ENCODE data around the gene RXRG. TPM values are rescaled to one million over a fixed set of nuclear protein-coding genes. Genes with fewer than 3 reads are reported as not detected.

RXRG gene
- total and polyA plus RNA-seq, 2 donors (not counting 1 experiment from before 2014, with no cell fraction given) = not detected

DNA sequence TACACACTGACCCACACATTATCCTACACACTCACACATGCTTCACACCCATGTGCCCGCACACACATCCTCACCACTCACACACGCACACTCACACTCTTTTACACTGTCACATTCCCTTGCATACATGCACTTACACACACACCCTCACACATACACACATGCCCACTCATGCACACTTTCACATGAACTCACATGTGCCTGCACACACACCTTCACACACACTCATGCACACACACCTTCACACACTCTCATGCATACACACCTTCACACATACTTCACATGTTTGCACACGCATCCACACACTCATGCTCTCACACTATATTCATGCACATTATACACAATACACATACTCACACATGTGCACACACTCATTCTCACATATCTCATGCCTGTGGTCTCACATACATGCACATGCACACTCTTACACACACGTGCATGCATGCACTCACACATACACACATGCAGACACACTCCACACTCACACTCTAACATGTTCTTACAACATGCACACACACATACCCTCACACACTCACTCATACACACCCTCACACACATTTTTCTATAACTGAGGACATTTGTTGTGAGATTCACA, 42.3 kb downstream of the RXRG start:
- no peak overlapping the region for H3K27ac Mint-ChIP-seq
- Histone ChIP-seq H3K27ac (ENCODE audit: low read length in 2 of 2) (no peak overlapping the region), H3K4me1 (ENCODE audit: control insufficient read depth in 2 of 2, insufficient read depth in 2 of 2, low read length in 2 of 2) (no peaks in the 10 kb centered on the region), H2AFZ (ENCODE audit: insufficient read depth, low read depth, low read length, poor library complexity, severe bottlenecking) (no peak overlapping the region), H3K36me3 (replicated peaks in 1 of 2; ENCODE audit: control extremely low read depth in 1 of 2, control insufficient read depth in 1 of 2, extremely low read depth in 1 of 2, insufficient read depth in 2 of 2, low read length in 1 of 2) (no peaks in the 10 kb centered on the region), H3K4me3 (ENCODE audit: control extremely low read depth in 1 of 5, extremely low read depth in 1 of 5, insufficient read depth in 1 of 5, low read depth in 2 of 5, low read length in 4 of 5) (no peak overlapping the region), H3K9me3 (ENCODE audit: control extremely low read depth in 1 of 3, control insufficient read depth in 2 of 3, insufficient read depth in 1 of 3, low read length in 2 of 3) (no peaks in the 10 kb centered on the region), H4K20me1 (ENCODE audit: control insufficient read depth, insufficient read depth, low read length, poor library complexity, severe bottlenecking) (no peaks in the 10 kb centered on the region), H3K9ac (ENCODE audit: low read length) (no peak overlapping the region), H3K79me2 (ENCODE audit: control insufficient read depth, insufficient read depth, low read length) (no peaks in the 10 kb centered on the region), H3K27me3 (replicated peaks in 1 of 4; ENCODE audit: control extremely low read depth in 1 of 4, control insufficient read depth in 3 of 4, insufficient read depth in 4 of 4, low read length in 3 of 4) (peaks cover 0 to 56% (median 44%) of the 10 kb centered on the region in 4 experiments), H3K4me2 (replicated peaks; ENCODE audit: low read depth, low read length, poor library complexity, severe bottlenecking) (no peak overlapping the region)
- no peak overlapping the region for H3K4me3 Mint-ChIP-seq
- no peak for DNase-seq
- intact Hi-C loops (cut with micrococcal nuclease) = no loop called here
- ATAC-seq (ENCODE audit: low read depth) = no peak
- no peaks in the 10 kb centered on the region for H3K4me1 Mint-ChIP-seq
- ChIA-PET POLR2A (no interaction called here), CTCF (no interaction called here)
- no peaks in the 10 kb centered on the region for H3K9me3 Mint-ChIP-seq (ENCODE audit: insufficient read depth)
- H3K27me3 Mint-ChIP-seq = peaks cover 52% of the 10 kb centered on the region
- 81% methylated on average over 4 of the region's 4 CpGs for WGBS (ENCODE audit: insufficient coverage)
- no peak for TF ChIP-seq EZH2 (IDR thresholded peaks at IDR 0.05; ENCODE audit: borderline replicate concordance, insufficient read depth, low read depth, low read length, poor library complexity, severe bottlenecking)
- TF ChIP-seq, protein P1, sequence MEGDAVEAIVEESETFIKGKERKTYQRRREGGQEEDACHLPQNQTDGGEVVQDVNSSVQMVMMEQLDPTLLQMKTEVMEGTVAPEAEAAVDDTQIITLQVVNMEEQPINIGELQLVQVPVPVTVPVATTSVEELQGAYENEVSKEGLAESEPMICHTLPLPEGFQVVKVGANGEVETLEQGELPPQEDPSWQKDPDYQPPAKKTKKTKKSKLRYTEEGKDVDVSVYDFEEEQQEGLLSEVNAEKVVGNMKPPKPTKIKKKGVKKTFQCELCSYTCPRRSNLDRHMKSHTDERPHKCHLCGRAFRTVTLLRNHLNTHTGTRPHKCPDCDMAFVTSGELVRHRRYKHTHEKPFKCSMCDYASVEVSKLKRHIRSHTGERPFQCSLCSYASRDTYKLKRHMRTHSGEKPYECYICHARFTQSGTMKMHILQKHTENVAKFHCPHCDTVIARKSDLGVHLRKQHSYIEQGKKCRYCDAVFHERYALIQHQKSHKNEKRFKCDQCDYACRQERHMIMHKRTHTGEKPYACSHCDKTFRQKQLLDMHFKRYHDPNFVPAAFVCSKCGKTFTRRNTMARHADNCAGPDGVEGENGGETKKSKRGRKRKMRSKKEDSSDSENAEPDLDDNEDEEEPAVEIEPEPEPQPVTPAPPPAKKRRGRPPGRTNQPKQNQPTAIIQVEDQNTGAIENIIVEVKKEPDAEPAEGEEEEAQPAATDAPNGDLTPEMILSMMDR (IDR thresholded peaks at IDR 0.05) = no peak

DNA sequence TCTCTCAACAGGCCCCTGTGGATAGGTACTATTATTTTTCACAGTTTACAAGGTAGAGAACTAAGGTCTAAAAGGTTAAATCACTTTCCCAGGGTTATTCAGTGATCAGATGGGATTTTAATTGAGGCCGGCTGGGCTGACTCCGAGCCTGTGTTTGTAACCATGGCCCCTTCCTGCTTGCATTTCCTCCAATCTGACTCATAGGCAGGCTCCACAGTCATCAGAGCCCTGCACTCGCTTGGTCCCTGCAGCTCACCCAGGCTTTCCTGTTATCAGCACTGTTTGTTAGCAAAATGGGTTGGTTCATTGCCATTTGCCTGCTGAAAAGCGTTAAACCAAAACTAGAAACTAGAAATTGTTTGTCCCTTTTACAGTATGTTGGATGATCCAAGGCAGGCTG, 47.0 kb downstream of the RXRG start:
- Histone ChIP-seq H3K4me3 (ENCODE audit: control extremely low read depth in 1 of 5, extremely low read depth in 1 of 5, insufficient read depth in 1 of 5, low read depth in 2 of 5, low read length in 4 of 5) (no peak overlapping the region), H3K9ac (ENCODE audit: low read length) (no peak overlapping the region), H3K27me3 (replicated peaks in 1 of 4; ENCODE audit: control extremely low read depth in 1 of 4, control insufficient read depth in 3 of 4, insufficient read depth in 4 of 4, low read length in 3 of 4) (peaks cover 0 to 77% (median 67%) of the 10 kb centered on the region in 4 experiments), H3K4me1 (ENCODE audit: control insufficient read depth in 2 of 2, insufficient read depth in 2 of 2, low read length in 2 of 2) (peaks cover 15 to 23% of the 10 kb centered on the region in 2 donors), H3K4me2 (replicated peaks; ENCODE audit: low read depth, low read length, poor library complexity, severe bottlenecking) (no peak overlapping the region), H4K20me1 (ENCODE audit: control insufficient read depth, insufficient read depth, low read length, poor library complexity, severe bottlenecking) (no peaks in the 10 kb centered on the region), H3K79me2 (ENCODE audit: control insufficient read depth, insufficient read depth, low read length) (no peaks in the 10 kb centered on the region), H3K9me3 (ENCODE audit: control extremely low read depth in 1 of 3, control insufficient read depth in 2 of 3, insufficient read depth in 1 of 3, low read length in 2 of 3) (peaks cover 0 to 8% (median 0%) of the 10 kb centered on the region in 3 donors), H3K27ac (ENCODE audit: low read length in 2 of 2) (no peak overlapping the region), H2AFZ (ENCODE audit: insufficient read depth, low read depth, low read length, poor library complexity, severe bottlenecking) (no peak overlapping the region), H3K36me3 (replicated peaks in 1 of 2; ENCODE audit: control extremely low read depth in 1 of 2, control insufficient read depth in 1 of 2, extremely low read depth in 1 of 2, insufficient read depth in 2 of 2, low read length in 1 of 2) (no peaks in the 10 kb centered on the region)
- Mint-ChIP-seq H3K27me3 (peaks cover 56% of the 10 kb centered on the region), H3K27ac (no peak overlapping the region), H3K4me3 (no peak overlapping the region), H3K9me3 (ENCODE audit: insufficient read depth) (no peaks in the 10 kb centered on the region), H3K4me1 (peaks cover 8% of the 10 kb centered on the region)
- ChIA-PET CTCF (interaction anchor here (0.9 to 10.0 kb wide), 2 partner anchors 186 to 198 kb away, joined by 3 to 206 read pairs; no protein-coding TSS in a partner anchor), POLR2A (no interaction called here)
- ATAC-seq (ENCODE audit: low read depth) (no peak), DNase-seq (no peak)
- no peak for TF ChIP-seq EZH2 (IDR thresholded peaks at IDR 0.05; ENCODE audit: borderline replicate concordance, insufficient read depth, low read depth, low read length, poor library complexity, severe bottlenecking)
- TF ChIP-seq, protein P1 (IDR thresholded peaks at IDR 0.05) = no peak
- intact Hi-C loops (cut with micrococcal nuclease) = loop anchor here (10.0 kb wide), 1 partner anchor 767 kb away; the partner anchor contains the start of gene FAM78B
- WGBS (ENCODE audit: insufficient coverage) = 11% methylated on average over 3 of the region's 4 CpGs

All from B cell (primary cell).